Uterus (tissue), 4 donors: Measurements from ENCODE around the gene TAP1. TPM values are rescaled to one million over a fixed set of nuclear protein-coding genes. Genes with fewer than 3 reads are reported as not detected.

Source experiments
- DNase-seq, 2 donors: peaks; one replicate each; pipeline ENCODE4 v3.0.0-alpha.2; 2019 to 2020
- H3K27ac ChIP-seq, 2 donors: fragments of 200-600 bp; sonication (generic); 1 replicate in 1 of 2; 2 replicates in 1 of 2; pipeline ENCODE4 v1.5.1; 2016 to 2018
- H3K27me3 ChIP-seq, 2 donors: fragments of 200-600 bp; sonication (generic); one replicate each; pipeline ENCODE4 v1.5.1; 2018 to 2019; ENCODE audit warnings: control low read depth in 1 of 2
- H3K36me3 ChIP-seq, 2 donors: fragments of 200-600 bp; sonication (generic); one replicate each; pipeline ENCODE4 v1.5.1; 2019; ENCODE audit warnings: control low read depth in 1 of 2
- H3K4me1 ChIP-seq, 2 donors: fragments of 200-600 bp; sonication (generic); one replicate each; pipeline ENCODE4 v1.5.1; 2018 to 2019; ENCODE audit warnings: control low read depth in 1 of 2
- H3K4me3 ChIP-seq, 2 donors: fragments of 200-600 bp; sonication (generic); 1 replicate in 1 of 2; 2 replicates in 1 of 2; pipeline ENCODE4 v1.5.1; 2018 to 2019; ENCODE audit warnings: mild to moderate bottlenecking in 1 of 2
- H3K9me3 ChIP-seq, 2 donors: fragments of 200-600 bp; sonication (generic); one replicate each; pipeline ENCODE4 v1.5.1; 2019; ENCODE audit warnings: control low read depth in 1 of 2
- POLR2A ChIP-seq, 2 donors: fragments of 450-650 bp; IDR thresholded peaks; one replicate each; pipeline ENCODE4 v1.6.1; 2016; ENCODE audit warnings: antibody characterized with exemption in 2 of 2, mild to moderate bottlenecking in 1 of 2, moderate library complexity in 1 of 2
- intact Hi-C: fragments of 100-400 bp; cut with DNase I; formaldehyde crosslinking; loops from one replicate; pipeline ENCODE4 v1.15.1; 2023; ENCODE audit warnings: low total_unique reads
- total RNA-seq, 4 donors: library from RNA; depleted of rRNA in 3 of 4; stranded (reverse); fragments of >200 nt in 3 of 4; gene quantifications; one replicate each; pipeline versions ENCODE4 v1.1.0 to v1.2.4, GENCODE V29; 2014 to 2023
- TF ChIP-seq, protein P1 (sequence below), 4 experiments: fragments of 200-600 bp in 2 of 4; fragments of 450-650 bp in 2 of 4; sonication (generic) in 2 of 4; IDR thresholded peaks; one replicate each; pipeline ENCODE4 v1.5.1; 2016 to 2019; ENCODE audit warnings: antibody characterized with exemption in 4 of 4, mild to moderate bottlenecking in 2 of 4, moderate library complexity in 1 of 4
- donor health status: DM: yes; HTN: yes; CAD: no.

TAP1 gene
- total RNA-seq, 4 donors from 2014 or later = 18.2 to 62.2 (median 26.5) TPM

DNA sequence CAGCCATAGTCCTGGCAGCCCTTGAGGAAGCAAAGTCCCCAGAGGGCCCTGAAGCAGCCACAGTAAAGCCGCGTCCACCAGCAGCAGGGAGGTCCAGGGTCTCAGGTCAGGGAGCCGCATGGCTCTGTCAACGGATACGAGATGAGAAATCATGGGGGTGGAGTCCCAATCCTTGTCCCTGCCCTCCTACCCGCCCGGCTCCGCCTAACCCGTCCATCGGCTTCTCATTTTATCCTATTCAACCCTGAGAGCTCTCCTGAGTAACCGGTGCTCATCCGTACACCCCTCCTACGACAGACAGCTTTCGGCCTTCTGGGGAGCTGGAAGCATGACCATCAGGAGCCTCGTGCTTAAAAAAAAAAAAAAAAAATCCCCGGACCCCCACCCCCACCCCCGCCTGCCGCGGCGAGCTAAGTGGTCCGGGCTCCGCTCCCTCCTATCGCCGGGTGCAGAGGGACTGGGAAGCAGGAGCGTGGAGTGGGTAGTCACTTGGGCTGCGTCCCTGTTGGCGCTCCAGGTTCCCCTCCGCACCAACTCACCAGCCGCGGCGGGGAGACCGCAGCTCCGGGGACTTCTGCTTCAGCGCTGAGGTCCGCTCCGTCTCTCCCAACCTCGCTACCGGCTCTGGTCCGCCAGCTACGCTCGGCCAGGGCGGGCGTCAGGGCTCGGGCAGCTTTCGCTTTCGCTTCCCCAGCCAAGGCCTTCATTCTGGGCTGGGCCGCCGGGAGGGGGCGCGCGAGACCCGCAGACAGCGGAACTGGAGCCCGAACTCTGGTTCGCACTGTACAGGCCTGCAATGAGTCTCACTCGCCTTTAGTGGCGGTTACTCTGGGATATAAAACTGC lies 15.2 kb downstream of the TAP1 start, which contains the start of gene TAP2:
Gene TAP2 (minus strand): TSS at position 626 of the 845 bp plus-strand sequence. CDS start 506 bp downstream, at position 120.
- DNase-seq = peak; percentile 95 to 97
- TF ChIP-seq POLR2A (IDR thresholded peaks at IDR 0.05) = peak; percentile 68 to 73
- TF ChIP-seq, protein P1, sequence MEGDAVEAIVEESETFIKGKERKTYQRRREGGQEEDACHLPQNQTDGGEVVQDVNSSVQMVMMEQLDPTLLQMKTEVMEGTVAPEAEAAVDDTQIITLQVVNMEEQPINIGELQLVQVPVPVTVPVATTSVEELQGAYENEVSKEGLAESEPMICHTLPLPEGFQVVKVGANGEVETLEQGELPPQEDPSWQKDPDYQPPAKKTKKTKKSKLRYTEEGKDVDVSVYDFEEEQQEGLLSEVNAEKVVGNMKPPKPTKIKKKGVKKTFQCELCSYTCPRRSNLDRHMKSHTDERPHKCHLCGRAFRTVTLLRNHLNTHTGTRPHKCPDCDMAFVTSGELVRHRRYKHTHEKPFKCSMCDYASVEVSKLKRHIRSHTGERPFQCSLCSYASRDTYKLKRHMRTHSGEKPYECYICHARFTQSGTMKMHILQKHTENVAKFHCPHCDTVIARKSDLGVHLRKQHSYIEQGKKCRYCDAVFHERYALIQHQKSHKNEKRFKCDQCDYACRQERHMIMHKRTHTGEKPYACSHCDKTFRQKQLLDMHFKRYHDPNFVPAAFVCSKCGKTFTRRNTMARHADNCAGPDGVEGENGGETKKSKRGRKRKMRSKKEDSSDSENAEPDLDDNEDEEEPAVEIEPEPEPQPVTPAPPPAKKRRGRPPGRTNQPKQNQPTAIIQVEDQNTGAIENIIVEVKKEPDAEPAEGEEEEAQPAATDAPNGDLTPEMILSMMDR (IDR thresholded peaks at IDR 0.05) = peak; percentile 95 to 99 (median 98)
- H3K4me1 ChIP-seq = no peaks in the 10 kb centered on the region
- H3K4me3 ChIP-seq = peak within 1 kb of the TSS; percentile 77 to 84
- no peaks in the 10 kb centered on the region for H3K36me3 ChIP-seq
- intact Hi-C loops = no loop called here
- H3K27ac ChIP-seq = peak within 1 kb of the TSS; percentile 98
- no peaks in the 10 kb centered on the region for H3K9me3 ChIP-seq
- H3K27me3 ChIP-seq = no peaks in the 10 kb centered on the region

DNA sequence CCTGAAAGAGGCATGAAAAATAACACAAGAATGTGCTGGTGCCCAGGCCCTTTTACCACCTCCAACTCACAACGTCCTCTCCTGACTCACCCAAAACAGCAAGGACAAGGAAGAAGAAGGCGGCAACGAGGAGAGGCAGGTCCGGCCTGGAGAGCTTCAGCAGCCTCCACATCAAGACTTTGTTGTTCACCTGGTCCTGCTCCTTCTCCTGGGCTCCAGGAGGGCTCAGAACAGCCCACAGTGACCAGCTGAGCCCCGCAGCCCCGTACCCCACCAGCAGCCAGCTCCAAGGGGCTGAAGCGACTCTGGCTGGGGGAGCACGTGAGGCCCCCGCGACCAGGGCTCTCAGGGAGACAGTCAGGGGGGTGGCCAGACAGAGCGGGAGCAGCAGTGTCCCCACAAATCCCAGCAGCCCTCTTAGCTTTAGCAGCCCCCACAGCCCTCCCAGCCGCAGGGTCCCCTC lies 15.8 kb downstream of the TAP1 start:
- no peaks in the 10 kb centered on the region for H3K36me3 ChIP-seq
- intact Hi-C loops = no loop called here
- TF ChIP-seq POLR2A (IDR thresholded peaks at IDR 0.05) = peak in 1 of 2 donors; percentile 5
- TF ChIP-seq, protein P1 (IDR thresholded peaks at IDR 0.05) = no peak

DNA sequence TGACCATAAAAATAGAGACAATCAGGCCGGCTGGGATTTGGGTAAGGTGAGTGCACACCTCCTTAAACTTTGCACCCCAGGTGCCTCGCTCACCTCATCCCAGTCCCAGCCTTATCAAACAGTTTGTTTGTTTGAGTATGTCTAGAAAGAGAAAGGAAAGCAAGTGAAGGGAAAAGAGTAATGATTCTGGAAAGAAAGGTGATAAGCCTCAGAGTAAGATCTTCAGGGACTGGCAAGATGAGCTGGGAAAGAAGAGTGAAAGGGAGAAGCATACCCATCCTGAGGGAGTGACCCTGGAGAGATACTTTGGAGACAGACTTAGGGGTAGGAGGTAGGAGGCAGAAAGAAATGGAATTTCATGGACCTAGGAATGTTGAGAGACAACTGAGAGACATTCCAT lies 16.6 kb downstream of the TAP1 start:
- TF ChIP-seq POLR2A (IDR thresholded peaks at IDR 0.05) = no peak
- TF ChIP-seq, protein P1 (IDR thresholded peaks at IDR 0.05) = no peak
- intact Hi-C loops = no loop called here
- H3K27me3 ChIP-seq = no peaks in the 10 kb centered on the region
- H3K36me3 ChIP-seq = no peaks in the 10 kb centered on the region
- no peak overlapping the region for H3K4me3 ChIP-seq
- no peaks in the 10 kb centered on the region for H3K4me1 ChIP-seq
- H3K27ac ChIP-seq = peak overlapping the region in 1 of 2 donors; percentile 98
- no peak for DNase-seq
- no peaks in the 10 kb centered on the region for H3K9me3 ChIP-seq

More for the DNA sequence above, 15.8 kb downstream of the TAP1 start:
- Histone ChIP-seq H3K4me1 (no peaks in the 10 kb centered on the region), H3K27ac (peak overlapping the region; percentile 98), H3K27me3 (no peaks in the 10 kb centered on the region), H3K4me3 (peak overlapping the region; percentile 77 to 84), H3K9me3 (no peaks in the 10 kb centered on the region)
- DNase-seq = no peak

DNA sequence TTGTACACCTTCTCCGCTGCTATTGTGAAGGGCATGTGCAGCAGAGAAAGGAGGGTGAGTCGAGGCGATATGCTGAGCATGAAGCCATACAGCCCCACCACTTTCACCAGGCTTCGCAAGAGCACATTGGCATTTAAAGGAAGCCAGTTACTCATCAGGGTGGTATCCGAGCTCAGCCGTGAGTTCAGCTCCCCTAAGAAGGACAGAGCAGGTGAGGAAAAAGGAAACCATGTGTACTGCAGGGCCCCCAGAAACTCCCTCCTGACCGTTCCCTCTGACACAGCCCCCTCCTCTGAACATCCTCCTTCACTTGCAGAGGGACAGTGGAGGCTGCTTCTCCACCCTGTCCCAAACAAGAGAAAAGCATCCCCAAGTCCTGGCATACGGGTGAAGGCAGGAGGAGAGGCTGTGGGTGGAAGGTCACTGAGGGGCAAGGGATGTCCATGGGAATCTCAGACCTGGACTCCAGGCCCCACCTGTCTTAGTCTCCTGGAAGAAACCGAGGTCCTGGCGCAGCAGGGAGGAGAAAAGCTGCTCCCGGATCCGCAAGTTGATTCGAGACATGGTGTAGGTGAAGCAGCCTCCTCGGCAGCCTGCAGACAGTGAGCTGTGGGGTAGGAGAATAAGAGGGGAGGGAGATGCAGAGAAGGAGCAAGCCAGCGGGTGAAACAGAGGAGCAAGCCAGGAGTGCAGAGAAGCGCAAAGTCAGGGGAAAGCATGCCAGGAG lies 18.2 kb downstream of the TAP1 start:
- intact Hi-C loops = no loop called here
- Histone ChIP-seq H3K27me3 (no peaks in the 10 kb centered on the region), H3K9me3 (no peaks in the 10 kb centered on the region), H3K36me3 (no peaks in the 10 kb centered on the region), H3K27ac (no peak overlapping the region), H3K4me3 (no peak overlapping the region), H3K4me1 (no peaks in the 10 kb centered on the region)
- TF ChIP-seq, protein P1 (IDR thresholded peaks at IDR 0.05) = no peak
- no peak for TF ChIP-seq POLR2A (IDR thresholded peaks at IDR 0.05)
- DNase-seq = no peak
